HG03469 (cell line): Measurements from ENCODE around the gene CLIC4.
"Not testable (repeated sequence)": the region's sequence is repeated elsewhere in the genome, so short reads cannot be mapped to it uniquely, and the experiment has no call there.

Experiments used
- ATAC-seq: cut with Tn5 transposase; IDR thresholded peaks from one replicate; pipeline ENCODE4 v1.9.1; 2021; ENCODE audit warnings: mild to moderate bottlenecking, moderate library complexity, moderate number of reproducible peaks; ENCODE audit not compliant: unreplicated experiment

CLIC4 gene

DNA sequence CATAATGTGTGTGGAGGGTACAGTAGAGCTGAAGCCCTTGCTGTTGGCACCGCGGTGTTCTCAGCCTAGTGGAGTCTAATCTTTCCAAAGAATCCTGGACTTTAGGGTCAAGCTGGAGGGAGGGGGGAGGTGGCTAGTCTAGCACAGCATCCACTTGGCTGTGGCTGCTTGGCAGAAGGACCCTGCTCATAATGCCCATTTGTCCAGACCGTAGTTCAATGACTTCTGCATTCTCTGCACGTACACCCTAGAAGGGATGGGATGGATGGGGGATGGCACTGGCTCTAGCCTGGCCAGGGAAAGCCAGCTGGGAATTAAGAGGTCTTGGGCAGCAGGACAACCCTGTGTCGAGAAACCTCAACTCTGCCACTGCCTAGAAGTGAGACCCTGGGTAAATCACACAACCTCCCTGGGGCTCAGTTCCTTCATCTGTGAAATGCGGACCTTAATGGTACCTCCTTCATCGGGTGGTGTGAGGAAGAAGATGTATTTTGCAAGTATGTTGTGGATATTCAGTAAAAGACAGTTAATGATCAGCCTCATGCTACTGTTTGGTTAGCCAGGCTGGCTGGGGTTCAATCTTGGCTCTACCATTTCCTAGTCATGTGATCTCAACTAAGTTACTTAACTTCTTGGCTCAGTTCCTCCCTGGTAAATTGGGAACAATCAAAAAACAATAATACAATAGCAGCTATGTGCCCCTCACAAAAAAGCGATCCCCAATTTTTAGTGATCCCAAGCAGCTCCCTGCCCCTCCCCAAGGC is 27.2 kb upstream of the CLIC4 start:
- ATAC-seq, result no peak

- ATAC-seq, result no peak
Measured at GRCh38 chr1:24720152-24720551, 25.1 kb upstream of the CLIC4 start.

GRCh38 chr1:24721533-24721932 is 23.7 kb upstream of the CLIC4 start:
- ATAC-seq, result no peak

DNA sequence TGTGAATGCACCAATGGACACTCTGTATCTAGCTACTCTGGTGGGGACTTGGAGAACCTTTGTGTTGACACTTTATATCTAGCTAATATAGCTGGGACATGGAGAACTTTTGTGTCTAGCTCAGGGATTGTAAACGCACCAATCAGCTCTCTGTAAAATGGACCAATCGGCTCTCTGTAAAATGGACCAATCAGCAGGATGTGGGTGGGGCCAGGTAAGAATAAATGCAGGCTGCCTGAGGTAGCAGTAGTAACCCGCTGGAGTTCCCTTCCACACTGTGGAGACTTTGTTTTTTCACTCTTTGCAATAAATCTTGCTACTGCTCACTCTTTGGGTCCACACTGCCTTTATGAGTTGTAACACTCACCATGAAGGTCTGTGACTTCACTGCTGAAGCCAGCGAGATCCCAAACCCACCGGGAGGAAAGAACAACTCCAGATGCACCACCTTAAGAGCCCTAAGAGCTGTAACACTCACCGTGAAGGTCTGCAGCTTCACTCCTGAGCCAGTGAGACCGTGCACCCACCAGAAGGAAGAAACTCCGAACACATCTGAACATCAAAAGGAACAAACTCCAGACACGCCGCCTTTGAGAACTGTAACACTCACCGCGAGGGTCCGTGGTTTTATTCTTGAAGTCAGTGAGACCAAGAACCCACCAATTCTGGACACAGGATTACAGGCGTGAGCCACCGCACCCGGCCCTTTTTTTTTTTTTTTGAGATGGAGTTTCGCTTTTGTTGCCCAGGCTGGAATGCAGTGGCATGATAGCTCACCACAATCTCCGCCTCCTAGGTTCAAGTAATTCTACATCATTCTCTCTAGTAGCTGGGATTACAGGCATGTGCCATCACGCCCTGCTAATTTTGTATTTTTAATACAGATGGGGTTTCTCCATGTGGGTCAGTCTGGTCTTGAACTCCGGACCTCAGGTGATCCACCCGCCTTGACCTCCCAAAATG is 22.9 kb upstream of the CLIC4 start:
- ATAC-seq, result not testable (repeated sequence)

GRCh38 chr1:24724345-24725208 is 20.7 kb upstream of the CLIC4 start:
- no peak for ATAC-seq

- no peak for ATAC-seq
Measured at GRCh38 chr1:24725209-24725651, 20.0 kb upstream of the CLIC4 start.

- no peak for ATAC-seq
Measured at GRCh38 chr1:24726741-24727140, 18.5 kb upstream of the CLIC4 start.

DNA sequence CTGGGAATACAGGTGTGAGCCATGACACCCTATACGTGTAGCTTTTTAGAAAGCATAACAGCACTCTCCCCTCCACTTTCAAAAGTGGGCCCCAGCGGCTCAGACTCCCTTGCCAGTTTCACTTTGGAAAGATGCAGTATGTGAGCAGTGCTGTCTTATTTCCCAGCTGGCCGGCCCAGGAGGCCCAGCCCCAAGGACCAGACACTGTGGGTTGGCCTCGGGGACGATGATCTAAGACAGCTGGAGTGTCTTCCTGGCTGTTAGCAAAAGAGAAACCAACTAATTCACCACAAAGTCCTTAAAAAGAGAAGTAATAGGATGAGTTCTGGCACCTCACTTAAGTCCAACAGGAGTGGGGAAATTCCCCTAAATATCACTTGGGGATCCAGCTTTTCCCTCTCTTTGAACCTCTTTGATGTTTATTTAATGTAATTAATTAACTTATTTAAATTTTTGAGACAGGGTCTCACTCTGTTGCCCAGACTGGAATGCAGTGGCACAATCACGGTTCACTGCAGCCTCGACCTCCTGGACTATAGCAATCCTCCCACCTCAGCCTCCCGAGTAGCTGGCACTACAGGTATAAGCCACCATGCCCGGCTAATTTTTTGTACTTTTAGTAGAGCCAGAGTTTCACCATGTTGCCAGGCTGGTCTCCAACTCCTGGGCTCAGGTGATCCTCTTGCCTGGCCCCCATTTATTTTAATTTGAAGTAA is 17.6 kb upstream of the CLIC4 start:
- no peak for ATAC-seq

DNA sequence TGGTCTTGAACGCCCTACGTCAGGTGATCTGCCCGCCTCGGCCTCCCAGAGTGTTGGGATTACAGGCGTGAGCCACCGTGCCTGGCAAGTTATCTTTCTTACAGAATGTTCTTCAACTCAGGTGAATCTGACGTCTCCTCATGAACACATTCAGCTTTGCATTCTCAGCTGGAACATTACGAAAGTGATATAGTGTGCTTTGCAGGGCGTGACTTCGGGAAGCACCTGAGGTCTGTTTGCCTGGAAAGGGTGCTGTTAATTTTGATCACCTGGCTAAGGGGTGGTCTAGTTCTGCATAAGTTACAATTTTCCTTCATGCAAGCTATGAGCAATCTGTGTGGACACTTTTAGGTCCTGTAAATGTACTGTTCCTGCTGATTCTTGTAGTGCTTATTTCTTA is 16.3 kb upstream of the CLIC4 start:
- ATAC-seq, result no peak

DNA sequence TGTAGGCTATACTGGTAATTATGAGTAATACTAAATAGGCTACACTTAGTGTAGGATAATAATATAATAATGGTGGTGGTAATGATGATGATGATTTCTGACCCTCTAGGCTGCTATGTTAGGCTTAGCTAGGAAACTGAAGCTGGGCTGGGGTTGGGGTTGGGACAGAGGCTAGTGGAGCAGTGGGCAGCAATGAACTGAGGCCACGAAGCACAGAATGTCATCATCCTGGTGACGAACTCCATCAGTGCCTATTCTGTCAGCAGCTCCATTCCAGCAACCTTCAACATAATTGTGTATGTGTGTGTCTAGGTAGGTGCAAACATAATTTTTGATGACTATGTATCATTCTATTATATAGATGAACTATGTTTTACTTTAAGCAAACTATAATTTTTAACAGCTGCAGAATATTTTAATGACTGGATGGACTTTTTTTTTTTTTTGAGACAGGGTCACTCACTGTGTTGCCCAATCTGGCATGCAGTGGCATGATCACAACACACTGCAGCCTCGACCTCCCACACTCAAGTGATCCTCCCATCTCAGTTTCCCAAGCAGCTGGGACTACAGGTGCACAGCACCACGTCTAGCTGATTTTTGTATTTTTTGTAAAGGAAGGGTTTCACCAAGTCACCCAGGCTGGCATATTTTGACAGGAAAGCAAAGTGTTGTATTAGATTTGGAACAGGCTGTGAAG is 12.9 kb upstream of the CLIC4 start:
- ATAC-seq, result no peak

- not testable (repeated sequence) for ATAC-seq
Measured at GRCh38 chr1:24733342-24733741, 11.9 kb upstream of the CLIC4 start.

DNA sequence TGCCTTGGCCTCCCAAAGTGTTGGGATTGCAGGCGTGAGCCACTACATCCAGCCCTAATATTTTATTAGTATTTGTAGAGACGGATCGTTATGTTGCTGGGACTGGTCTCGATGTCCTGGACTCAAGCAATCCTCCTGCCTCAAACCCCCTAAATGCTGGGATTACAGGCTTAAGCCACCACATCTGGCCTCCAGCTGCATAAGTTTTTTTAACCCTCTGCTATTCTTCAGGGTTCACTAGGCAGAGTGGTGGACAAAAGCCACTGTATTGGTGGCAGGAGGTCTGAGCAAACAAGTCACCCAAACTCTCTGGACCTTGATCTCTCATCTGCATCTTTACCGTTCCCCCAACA is 10.1 kb upstream of the CLIC4 start:
- no peak for ATAC-seq

- no peak for ATAC-seq
Measured at GRCh38 chr1:24735509-24736375, 9.5 kb upstream of the CLIC4 start.

- no peak for ATAC-seq
Measured at GRCh38 chr1:24737368-24738117, 7.7 kb upstream of the CLIC4 start.

- ATAC-seq, result no peak
Measured at GRCh38 chr1:24739241-24739640, 6.0 kb upstream of the CLIC4 start.

GRCh38 chr1:24742090-24742938 is 2.9 kb upstream of the CLIC4 start:
- no peak for ATAC-seq
